Endothelial cell of umbilical vein (primary cell): ENCODE measurements around the gene SIPA1L3. TPM values are rescaled to one million over a fixed set of nuclear protein-coding genes. Genes with fewer than 3 reads are reported as not detected.

ENCODE experiments used
- BruUV-seq: library from RNA; stranded (reverse); fragments of 400-500 nt; replicated peaks from 2 replicates; lab custom pipeline; 2021; lab: Mats Ljungman, UMichigan
- CTCF ChIA-PET: fragments of 300-600, 350-600 bp; sonication (Branson Sonifier 250); formaldehyde crosslinking; loops from one replicate; lab custom pipeline; 2021; ENCODE audit warnings: antibody characterized with exemption, inconsistent platforms; lab: Charles Lee
- POLR2A ChIA-PET: fragments of 300-600, 350-600 bp; sonication (Branson Sonifier 250); formaldehyde crosslinking; loops from one replicate; lab custom pipeline; 2021; ENCODE audit warnings: antibody characterized with exemption, inconsistent platforms; lab: Charles Lee
- DNase-seq: peaks from one replicate; pipeline ENCODE4 v3.0.0-alpha.2; 2011; ENCODE audit warnings: low read depth, low spot score
- FAIRE-seq: peaks from 2 replicates; lab custom pipeline; 2011; peaks lifted over from hg19 to GRCh38; lab: Jason Lieb, UNC
- H2AFZ ChIP-seq: 2 replicates; pipeline ENCODE4 v1.6.0; 2012; ENCODE audit warnings: low read depth, low read length, control low read depth, inconsistent platforms
- H3K27ac ChIP-seq: 2 replicates; pipeline ENCODE4 v1.5.1; 2011; ENCODE audit warnings: low read depth, mild to moderate bottlenecking, control low read depth, low read length, moderate library complexity; ENCODE audit not compliant: insufficient read depth
- H3K27me3 ChIP-seq, 2 experiments: 2 replicates each; pipeline versions ENCODE4 v1.6.0 to v1.6.1; 2011; ENCODE audit warnings: low read length in 2 of 2, mixed read lengths in 1 of 2; ENCODE audit not compliant: control insufficient read depth in 2 of 2, insufficient read depth in 2 of 2
- H3K36me3 ChIP-seq, 2 experiments: 2 replicates in 1 of 2; 3 replicates in 1 of 2; pipeline ENCODE4 v1.5.1; 2011; ENCODE audit warnings: low read length in 2 of 2, mild to moderate bottlenecking in 1 of 2, moderate library complexity in 1 of 2; ENCODE audit not compliant: control insufficient read depth in 2 of 2, insufficient read depth in 2 of 2; ENCODE audit errors: extremely low read depth in 1 of 2
- H3K4me1 ChIP-seq: 3 replicates; pipeline ENCODE4 v1.5.1; 2011; ENCODE audit warnings: mild to moderate bottlenecking, low read length; ENCODE audit not compliant: control insufficient read depth, insufficient read depth; ENCODE audit errors: extremely low read depth
- H3K4me2 ChIP-seq: 2 replicates; pipeline ENCODE4 v1.6.1; 2011; ENCODE audit warnings: low read length, control low read depth, mixed read lengths; ENCODE audit not compliant: insufficient read depth
- H3K4me3 ChIP-seq, 3 experiments: fragments of 200-600 bp in 1 of 3; sonication (generic), shearing (Covaris generic) in 1 of 3; replicated peaks in 1 of 3; 2 replicates each; pipeline ENCODE4 v1.5.1; 2011 to 2016; ENCODE audit warnings: control low read depth in 3 of 3, low read length in 3 of 3, mild to moderate bottlenecking in 2 of 3, inconsistent platforms in 1 of 3, low read depth in 1 of 3, moderate library complexity in 1 of 3; ENCODE audit not compliant: insufficient read depth in 1 of 3
- H3K79me2 ChIP-seq: 2 replicates; pipeline ENCODE4 v1.6.0; 2012; ENCODE audit warnings: low read length, inconsistent platforms; ENCODE audit not compliant: control insufficient read depth, insufficient read depth
- H3K9ac ChIP-seq: replicated peaks from 2 replicates; pipeline ENCODE3; 2011; ENCODE audit warnings: low read length, control low read depth; ENCODE audit not compliant: insufficient read depth; ENCODE audit errors: extremely low read depth
- H3K9me1 ChIP-seq: replicated peaks from 3 replicates; pipeline ENCODE4 v1.6.0; 2011; ENCODE audit warnings: mild to moderate bottlenecking, low read length; ENCODE audit not compliant: control insufficient read depth, insufficient read depth; ENCODE audit errors: extremely low read depth
- H3K9me3 ChIP-seq: replicated peaks from 2 replicates; pipeline ENCODE4 v1.5.1; 2012; ENCODE audit warnings: low read length, inconsistent platforms; ENCODE audit not compliant: control insufficient read depth, insufficient read depth
- H4K20me1 ChIP-seq: replicated peaks from 2 replicates; pipeline ENCODE3; 2011; ENCODE audit warnings: mild to moderate bottlenecking, low read length; ENCODE audit not compliant: control insufficient read depth, insufficient read depth; ENCODE audit errors: extremely low read depth
- CTCF ChIP-seq, 2 donors: IDR thresholded peaks; 1 replicate in 1 of 2; 2 replicates in 1 of 2; pipeline ENCODE4 v1.5.1; 2011; ENCODE audit warnings: low read length in 2 of 2, mild to moderate bottlenecking in 2 of 2, moderate library complexity in 2 of 2, control low read depth in 1 of 2, inconsistent platforms in 1 of 2, low read depth in 1 of 2; ENCODE audit not compliant: insufficient read depth in 1 of 2; ENCODE audit errors: extremely low read depth in 1 of 2
- EZH2 ChIP-seq: IDR thresholded peaks from 2 replicates; pipeline ENCODE4 v1.6.1; 2012; ENCODE audit warnings: borderline replicate concordance, low read depth, mild to moderate bottlenecking, moderate library complexity, low read length, inconsistent platforms; ENCODE audit not compliant: severe bottlenecking
- FOS ChIP-seq: IDR thresholded peaks from 2 replicates; pipeline ENCODE4 v1.6.1; 2011; ENCODE audit warnings: mild to moderate bottlenecking, low read length, moderate library complexity, borderline replicate concordance; ENCODE audit not compliant: insufficient read depth
- GATA2 ChIP-seq: IDR thresholded peaks from 2 replicates; pipeline ENCODE4 v1.7.0; 2011; ENCODE audit warnings: low read depth, mild to moderate bottlenecking, moderate library complexity, mixed read lengths, low read length; ENCODE audit not compliant: insufficient read length, insufficient read depth
- JUN ChIP-seq: IDR thresholded peaks from 2 replicates; pipeline ENCODE4 v1.6.1; 2011; ENCODE audit warnings: borderline replicate concordance, low read depth; ENCODE audit not compliant: insufficient read length, insufficient read depth
- MAX ChIP-seq: IDR thresholded peaks from 2 replicates; pipeline ENCODE4 v1.6.1; 2011; ENCODE audit not compliant: insufficient read depth, insufficient read length
- MYC ChIP-seq: IDR thresholded peaks from one replicate; pipeline ENCODE4 v1.6.1; 2011; ENCODE audit warnings: mild to moderate bottlenecking, low read depth, low read length
- POLR2A ChIP-seq: IDR thresholded peaks from 2 replicates; pipeline ENCODE4 v1.6.1; 2012; ENCODE audit warnings: low read depth, mild to moderate bottlenecking, control low read depth, low read length
- POLR2AphosphoS5 ChIP-seq: IDR thresholded peaks from 2 replicates; pipeline ENCODE4 v1.6.1; 2012; ENCODE audit warnings: low read depth, mild to moderate bottlenecking, control low read depth, low read length, moderate library complexity; ENCODE audit not compliant: insufficient read depth
- dilution Hi-C: fragments of 300-500 bp; cut with MboI; formaldehyde crosslinking; loops from one replicate; pipeline ENCODE4 v1.15.0; 2019; ENCODE audit warnings: low sequenced_read_pairs; ENCODE audit not compliant: extremely low pct_ligation_motif_present
- intact Hi-C: fragments of 100-400 bp; cut with micrococcal nuclease; formaldehyde crosslinking; loops from one replicate; pipeline ENCODE4 v1.10.0; 2022
- polyA plus RNA-seq, 4 experiments: library from polyadenylated mRNA; depleted of rRNA in 3 of 4; stranded (reverse) in 3 of 4; unstranded in 1 of 4; fragments of >200 nt; gene quantifications; 2 replicates each; pipeline versions ENCODE4 v1.2.1 to v1.2.3, GENCODE V29; 2011 to 2012; ENCODE audit warnings: missing spikeins in 1 of 4
- total RNA-seq: library from RNA; stranded (reverse); gene quantifications from 2 replicates; pipeline ENCODE4 v1.2.3, GENCODE V29; 2021

SIPA1L3 gene
- total and polyA plus RNA-seq, 2 donors (not counting 3 experiments of a cell fraction or from before 2014, with no cell fraction given) = 14.2 to 47.2 TPM

DNA sequence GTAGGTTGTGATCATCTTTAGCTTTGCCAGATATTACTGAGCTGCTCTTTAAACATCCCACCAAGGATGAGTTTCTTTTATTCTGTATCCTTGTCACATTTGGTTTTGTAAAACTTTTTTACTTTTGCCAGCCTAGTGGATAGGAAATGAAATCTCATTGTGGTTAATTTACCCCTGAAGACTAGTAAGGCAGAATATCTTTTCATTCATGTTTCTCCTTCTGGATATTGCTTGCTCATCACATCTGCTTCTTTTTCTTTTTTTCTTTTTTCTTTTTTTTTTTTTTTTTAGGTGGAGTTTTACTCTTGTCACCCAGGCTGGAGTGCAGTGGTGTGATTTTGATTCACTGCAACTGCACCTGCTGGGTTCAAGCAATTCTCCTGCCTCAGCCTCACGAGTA is 31.3 kb downstream of the SIPA1L3 start:
- FAIRE-seq = no peak
- Histone ChIP-seq H3K4me3 (no peak overlapping the region), H3K9ac (no peak overlapping the region), H3K27me3 (no peaks in the 10 kb centered on the region), H3K4me1 (peaks cover 2% of the 10 kb centered on the region), H3K9me1 (no peaks in the 10 kb centered on the region), H3K79me2 (peaks cover 51% of the 10 kb centered on the region), H3K27ac (no peak overlapping the region), H4K20me1 (no peaks in the 10 kb centered on the region), H3K9me3 (no peaks in the 10 kb centered on the region), H3K36me3 (no peaks in the 10 kb centered on the region), H2AFZ (no peak overlapping the region), H3K4me2 (no peak overlapping the region)
- intact Hi-C loops (no loop called here), dilution Hi-C loops (no loop called here)
- CTCF ChIA-PET = interaction anchor here (2.3 kb wide), 1 partner anchor 12 kb away, joined by 5 read pairs; no protein-coding TSS in a partner anchor
- POLR2A ChIA-PET = no interaction called here
- no peak for TF ChIP-seq FOS
- no peak for TF ChIP-seq CTCF (IDR thresholded peaks at IDR 0.05; ENCODE audit: extremely low read depth in 1 of 2, insufficient read depth in 1 of 2, low read depth in 1 of 2, low read length in 2 of 2)
- no peak for TF ChIP-seq POLR2A
- TF ChIP-seq MAX = no peak
- no peak for TF ChIP-seq JUN
- TF ChIP-seq EZH2 = no peak
- no peak for TF ChIP-seq MYC
- TF ChIP-seq POLR2AphosphoS5 = no peak
- TF ChIP-seq GATA2 = no peak
- BruUV-seq = no TSS peak
- DNase-seq = no peak
